Omental fat pad (tissue), 4 donors: ENCODE measurements around the gene FAM222A. TPM values are rescaled to one million over a fixed set of nuclear protein-coding genes. Genes with fewer than 3 reads are reported as not detected.

ENCODE experiments used
- ATAC-seq: fragments of 150-250 bp; one replicate; pipeline ENCODE4 v1.9.1; 2016; ENCODE audit warnings: mild to moderate bottlenecking, moderate library complexity; ENCODE audit not compliant: low FRiP score
- DNase-seq: peaks from one replicate; pipeline ENCODE4 v3.0.0-alpha.2; 2019; ENCODE audit warnings: low spot score
- CTCF ChIP-seq, 3 donors: fragments of 450-650 bp; IDR thresholded peaks; one replicate each; pipeline ENCODE4 v1.5.1; 2016 to 2017; ENCODE audit warnings: antibody characterized with exemption in 3 of 3, mild to moderate bottlenecking in 3 of 3, moderate library complexity in 2 of 3
- total RNA-seq, 4 donors: library from RNA; depleted of rRNA; stranded (reverse); fragments of >200 nt; gene quantifications; one replicate each; pipeline ENCODE4 v1.1.0, GENCODE V29; 2016

FAM222A gene
- total RNA-seq, 4 donors from 2014 or later: 0.94 to 2.6 (median 2.3) TPM; not detected in 1

GRCh38 chr12:109764123-109764522 lies 50.5 kb downstream of the FAM222A start:
- DNase-seq: no peak
- TF ChIP-seq CTCF (IDR thresholded peaks at IDR 0.05): no peak
- no peak for ATAC-seq

GRCh38 chr12:109764776-109765445 lies 51.3 kb downstream of the FAM222A start:
- DNase-seq (no peak), ATAC-seq (no peak)
- no peak for TF ChIP-seq CTCF (IDR thresholded peaks at IDR 0.05)

- ATAC-seq: no peak
- TF ChIP-seq CTCF (IDR thresholded peaks at IDR 0.05): no peak
- DNase-seq: no peak
These were observed 51.8 kb downstream of the FAM222A start for GRCh38 chr12:109765446-109765810.

- DNase-seq: no peak
- no peak for TF ChIP-seq CTCF (IDR thresholded peaks at IDR 0.05)
These were observed 52.7 kb downstream of the FAM222A start for GRCh38 chr12:109766251-109766778.

GRCh38 chr12:109767456-109767855 lies 53.8 kb downstream of the FAM222A start:
- TF ChIP-seq CTCF (IDR thresholded peaks at IDR 0.05): no peak
- ATAC-seq (no peak), DNase-seq (no peak)

More at GRCh38 chr12:109766251-109766778, 52.7 kb downstream of the FAM222A start:
- no peak for ATAC-seq

GRCh38 chr12:109767991-109768900 lies 54.6 kb downstream of the FAM222A start:
- DNase-seq (peak; percentile 11), ATAC-seq (no peak)
- no peak for TF ChIP-seq CTCF (IDR thresholded peaks at IDR 0.05)
